ENCODE results near the gene LRRC74B.

GRCh38 chr22:21064917-21065864 lies 19.4 kb downstream of the LRRC74B start:
- no peak for TF ChIP-seq CTCF (conservative IDR thresholded peaks at IDR 0.05; ENCODE audit: low read length)
- TF ChIP-seq EZH2phosphoT487 (IDR thresholded peaks at IDR 0.05; ENCODE audit: borderline replicate concordance): no peak
